Measurements from ENCODE around the gene TMPO. TPM values are rescaled to one million over a fixed set of nuclear protein-coding genes. Genes with fewer than 3 reads are reported as not detected.
"Not testable (repeated sequence)": the region's sequence is repeated elsewhere in the genome, so short reads cannot be mapped to it uniquely, and the experiment has no call there.

The TMPO gene
- total and polyA plus RNA-seq, 10 of the 15 experiments (the other 5 are each of a cell fraction or from before 2014, with no cell fraction given): 79.8 to 246 (median 179) TPM

DNA sequence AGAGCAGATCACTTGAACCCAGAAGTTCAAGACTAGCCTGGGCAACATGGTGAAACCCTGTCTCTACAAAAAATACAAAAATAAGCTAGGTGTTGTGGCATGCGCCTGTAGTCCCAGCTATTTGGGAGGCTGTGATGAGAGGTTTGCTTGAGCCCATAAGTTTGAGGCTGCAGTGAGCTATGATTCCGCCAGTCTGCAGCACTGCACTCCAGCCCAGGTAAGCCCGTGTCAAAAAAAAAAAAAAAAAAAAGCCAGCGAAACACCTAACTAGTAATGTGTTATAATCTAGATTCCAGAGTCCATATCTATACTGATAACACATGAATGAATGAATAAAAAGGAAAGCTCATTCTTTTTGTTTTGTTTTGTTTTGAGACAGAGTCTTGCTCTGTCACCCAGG lies 59.6 kb downstream of the TMPO start (continued):
- TF ChIP-seq, protein P1, sequence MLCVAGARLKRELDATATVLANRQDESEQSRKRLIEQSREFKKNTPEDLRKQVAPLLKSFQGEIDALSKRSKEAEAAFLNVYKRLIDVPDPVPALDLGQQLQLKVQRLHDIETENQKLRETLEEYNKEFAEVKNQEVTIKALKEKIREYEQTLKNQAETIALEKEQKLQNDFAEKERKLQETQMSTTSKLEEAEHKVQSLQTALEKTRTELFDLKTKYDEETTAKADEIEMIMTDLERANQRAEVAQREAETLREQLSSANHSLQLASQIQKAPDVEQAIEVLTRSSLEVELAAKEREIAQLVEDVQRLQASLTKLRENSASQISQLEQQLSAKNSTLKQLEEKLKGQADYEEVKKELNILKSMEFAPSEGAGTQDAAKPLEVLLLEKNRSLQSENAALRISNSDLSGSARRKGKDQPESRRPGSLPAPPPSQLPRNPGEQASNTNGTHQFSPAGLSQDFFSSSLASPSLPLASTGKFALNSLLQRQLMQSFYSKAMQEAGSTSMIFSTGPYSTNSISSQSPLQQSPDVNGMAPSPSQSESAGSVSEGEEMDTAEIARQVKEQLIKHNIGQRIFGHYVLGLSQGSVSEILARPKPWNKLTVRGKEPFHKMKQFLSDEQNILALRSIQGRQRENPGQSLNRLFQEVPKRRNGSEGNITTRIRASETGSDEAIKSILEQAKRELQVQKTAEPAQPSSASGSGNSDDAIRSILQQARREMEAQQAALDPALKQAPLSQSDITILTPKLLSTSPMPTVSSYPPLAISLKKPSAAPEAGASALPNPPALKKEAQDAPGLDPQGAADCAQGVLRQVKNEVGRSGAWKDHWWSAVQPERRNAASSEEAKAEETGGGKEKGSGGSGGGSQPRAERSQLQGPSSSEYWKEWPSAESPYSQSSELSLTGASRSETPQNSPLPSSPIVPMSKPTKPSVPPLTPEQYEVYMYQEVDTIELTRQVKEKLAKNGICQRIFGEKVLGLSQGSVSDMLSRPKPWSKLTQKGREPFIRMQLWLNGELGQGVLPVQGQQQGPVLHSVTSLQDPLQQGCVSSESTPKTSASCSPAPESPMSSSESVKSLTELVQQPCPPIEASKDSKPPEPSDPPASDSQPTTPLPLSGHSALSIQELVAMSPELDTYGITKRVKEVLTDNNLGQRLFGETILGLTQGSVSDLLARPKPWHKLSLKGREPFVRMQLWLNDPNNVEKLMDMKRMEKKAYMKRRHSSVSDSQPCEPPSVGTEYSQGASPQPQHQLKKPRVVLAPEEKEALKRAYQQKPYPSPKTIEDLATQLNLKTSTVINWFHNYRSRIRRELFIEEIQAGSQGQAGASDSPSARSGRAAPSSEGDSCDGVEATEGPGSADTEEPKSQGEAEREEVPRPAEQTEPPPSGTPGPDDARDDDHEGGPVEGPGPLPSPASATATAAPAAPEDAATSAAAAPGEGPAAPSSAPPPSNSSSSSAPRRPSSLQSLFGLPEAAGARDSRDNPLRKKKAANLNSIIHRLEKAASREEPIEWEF (IDR thresholded peaks at IDR 0.05; ENCODE audit: insufficient replicate concordance, low read depth, low read length): no peak
- TF ChIP-seq, protein P2, sequence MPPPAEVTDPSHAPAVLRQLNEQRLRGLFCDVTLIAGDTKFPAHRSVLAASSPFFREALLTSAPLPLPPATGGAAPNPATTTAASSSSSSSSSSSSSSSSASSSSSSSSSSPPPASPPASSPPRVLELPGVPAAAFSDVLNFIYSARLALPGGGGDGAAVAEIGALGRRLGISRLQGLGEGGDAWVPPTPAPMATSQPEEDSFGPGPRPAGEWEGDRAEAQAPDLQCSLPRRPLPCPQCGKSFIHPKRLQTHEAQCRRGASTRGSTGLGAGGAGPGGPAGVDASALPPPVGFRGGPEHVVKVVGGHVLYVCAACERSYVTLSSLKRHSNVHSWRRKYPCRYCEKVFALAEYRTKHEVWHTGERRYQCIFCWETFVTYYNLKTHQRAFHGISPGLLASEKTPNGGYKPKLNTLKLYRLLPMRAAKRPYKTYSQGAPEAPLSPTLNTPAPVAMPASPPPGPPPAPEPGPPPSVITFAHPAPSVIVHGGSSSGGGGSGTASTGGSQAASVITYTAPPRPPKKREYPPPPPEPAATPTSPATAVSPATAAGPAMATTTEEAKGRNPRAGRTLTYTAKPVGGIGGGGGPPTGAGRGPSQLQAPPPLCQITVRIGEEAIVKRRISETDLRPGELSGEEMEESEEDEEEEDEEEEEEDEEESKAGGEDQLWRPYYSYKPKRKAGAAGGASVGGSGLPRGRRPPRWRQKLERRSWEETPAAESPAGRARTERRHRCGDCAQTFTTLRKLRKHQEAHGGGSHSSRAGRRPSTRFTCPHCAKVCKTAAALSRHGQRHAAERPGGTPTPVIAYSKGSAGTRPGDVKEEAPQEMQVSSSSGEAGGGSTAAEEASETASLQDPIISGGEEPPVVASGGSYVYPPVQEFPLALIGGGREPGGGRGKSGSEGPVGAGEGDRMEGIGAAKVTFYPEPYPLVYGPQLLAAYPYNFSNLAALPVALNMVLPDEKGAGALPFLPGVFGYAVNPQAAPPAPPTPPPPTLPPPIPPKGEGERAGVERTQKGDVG (CRISPR knock-in tag; IDR thresholded peaks at IDR 0.05): no peak

DNA sequence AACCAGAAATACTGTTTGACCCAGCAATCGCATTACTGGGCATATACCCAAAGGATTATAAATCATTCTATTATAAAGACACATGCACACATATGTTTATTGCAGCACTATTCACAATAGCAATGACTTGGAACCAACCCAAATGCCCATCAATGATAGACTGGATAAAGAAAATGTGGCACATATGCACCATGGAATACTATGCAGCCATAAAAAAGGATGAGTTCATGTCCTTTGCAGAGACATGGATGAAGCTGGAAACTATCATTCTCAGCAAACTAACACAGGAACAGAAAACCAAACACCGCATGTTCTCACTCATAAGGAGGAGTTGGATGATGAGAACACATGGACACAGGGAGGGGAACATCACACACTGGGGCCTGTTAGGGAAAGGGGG lies 61.4 kb downstream of the TMPO start:
- WGBS (ENCODE audit: insufficient coverage, insufficient replicate concordance, low lambda C conversion rate, missing lambda C conversion rate): 79% methylated on average over 2 of the region's 2 CpGs
- ATAC-seq; H3K27ac ChIP-seq (ENCODE audit: control insufficient read depth, insufficient read depth); H3K4me1 ChIP-seq (ENCODE audit: control insufficient read depth, insufficient read depth, low read length); RAD21 ChIA-PET (ENCODE audit: unreplicated experiment); H3K79me2 ChIP-seq (ENCODE audit: control insufficient read depth, insufficient read depth, low read length); H4K20me1 ChIP-seq (ENCODE audit: control insufficient read depth, insufficient read depth); H3K9ac ChIP-seq (ENCODE audit: control insufficient read depth, insufficient read depth, low read length); H3K27me3 ChIP-seq (replicated peaks in 1 of 2; ENCODE audit: control insufficient read depth in 2 of 2, insufficient read depth in 2 of 2, low read length in 1 of 2); H2AFZ ChIP-seq (ENCODE audit: control insufficient read depth, low read depth, low read length); H3K4me3 ChIP-seq; SMC1A ChIA-PET (ENCODE audit: uncharacterized antibody, unreplicated experiment); FAIRE-seq; H3K36me3 ChIP-seq (ENCODE audit: control insufficient read depth in 2 of 2, insufficient read depth in 2 of 2, low read length in 1 of 2); intact Hi-C loops (cut with micrococcal nuclease; ENCODE audit: unreplicated experiment); H3K9me3 ChIP-seq (replicated peaks; ENCODE audit: control insufficient read depth, insufficient read depth, low read length); POLR2A ChIA-PET; DNase-seq (ENCODE audit: low read depth, low spot score); in situ Hi-C loops (cut with MboI); H3K4me2 ChIP-seq (ENCODE audit: control insufficient read depth, insufficient read depth); BruUV-seq (replicated peaks): not testable (repeated sequence)
- CTCF ChIA-PET: interaction anchor here (0.6 to 1.0 kb wide), 3 partner anchors 10 to 1033 kb away, joined by 3 to 5 read pairs (median 4); no protein-coding TSS in a partner anchor

Measured in GM12878 (cell line).